H1 (cell line): Measurements from ENCODE around the gene PLCL1.

Source experiments
- TAF1 ChIP-seq: IDR thresholded peaks from 2 replicates; pipeline ENCODE4 v1.6.1; 2011; ENCODE audit warnings: mild to moderate bottlenecking, low read depth, low read length
- ZNF274 ChIP-seq: IDR thresholded peaks from 2 replicates; pipeline ENCODE4 v1.7.0; 2012; ENCODE audit warnings: low read length, borderline replicate concordance; ENCODE audit errors: extremely low read depth

DNA sequence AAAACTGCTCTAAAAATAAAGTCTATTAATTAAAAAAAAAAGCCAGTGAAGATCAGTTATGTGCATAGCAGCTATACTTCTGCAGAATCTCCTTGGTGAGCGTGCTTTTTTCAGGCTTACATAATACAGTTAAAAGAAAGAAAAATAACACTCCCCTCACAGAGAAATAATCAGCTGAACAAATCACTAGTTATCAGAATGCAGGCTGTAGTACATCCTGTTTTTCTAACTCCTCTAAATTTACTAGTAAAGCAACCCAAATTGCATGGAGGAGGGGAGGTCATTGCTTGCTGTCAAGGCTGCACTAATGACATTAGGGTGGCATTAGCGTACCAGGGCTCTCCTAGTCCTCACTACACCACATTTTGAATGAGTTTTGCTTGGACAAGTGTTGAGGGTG lies 192.2 kb downstream of the PLCL1 start:
- TF ChIP-seq TAF1 (no peak), ZNF274 (no peak)
